GM18505 (cell line): ENCODE data around the gene PCLAF.

ENCODE experiments used
- ATAC-seq: cut with Tn5 transposase; IDR thresholded peaks from one replicate; pipeline ENCODE4 v1.9.1; 2021; ENCODE audit not compliant: unreplicated experiment
- POLR2A ChIP-seq: IDR thresholded peaks from 4 replicates; pipeline ENCODE4 v1.6.1; 2011; ENCODE audit warnings: borderline replicate concordance; ENCODE audit not compliant: insufficient read depth, insufficient read length; ENCODE audit errors: extremely low read depth

Gene PCLAF

DNA sequence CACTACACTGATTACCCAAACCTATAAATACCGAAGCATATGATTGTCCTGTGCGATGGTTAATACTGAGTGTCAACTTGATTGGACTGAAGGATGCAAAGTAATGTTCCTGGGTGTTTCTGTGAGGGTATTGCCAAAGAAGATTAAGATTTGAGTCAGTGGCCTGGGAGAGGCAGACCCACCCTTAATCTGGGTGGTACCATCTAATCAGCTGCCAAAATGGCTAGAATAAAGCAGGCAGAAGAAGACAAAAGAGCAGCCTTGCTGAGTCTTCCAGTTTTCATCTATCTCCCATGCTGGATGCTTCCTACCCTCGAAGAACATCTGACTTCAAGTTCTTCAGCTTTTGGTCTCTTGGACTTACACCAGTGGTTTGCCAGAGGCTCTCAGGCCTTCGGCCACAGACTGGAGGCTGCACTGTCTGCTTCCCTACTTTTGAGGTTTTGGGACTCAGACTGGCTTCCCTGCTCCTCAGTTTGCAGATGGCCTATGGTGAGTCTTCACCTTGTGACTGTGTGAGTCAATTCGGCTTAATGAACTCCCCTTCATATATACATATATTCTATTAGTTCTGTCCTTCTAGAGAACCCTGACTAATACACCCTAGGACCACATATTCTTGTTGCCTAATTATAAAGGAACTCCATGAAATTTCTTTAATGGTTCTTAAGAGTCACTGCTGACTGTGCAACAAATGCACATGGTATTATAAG is 56.9 kb downstream of the PCLAF start:
- ATAC-seq: no peak
- TF ChIP-seq POLR2A: no peak

DNA sequence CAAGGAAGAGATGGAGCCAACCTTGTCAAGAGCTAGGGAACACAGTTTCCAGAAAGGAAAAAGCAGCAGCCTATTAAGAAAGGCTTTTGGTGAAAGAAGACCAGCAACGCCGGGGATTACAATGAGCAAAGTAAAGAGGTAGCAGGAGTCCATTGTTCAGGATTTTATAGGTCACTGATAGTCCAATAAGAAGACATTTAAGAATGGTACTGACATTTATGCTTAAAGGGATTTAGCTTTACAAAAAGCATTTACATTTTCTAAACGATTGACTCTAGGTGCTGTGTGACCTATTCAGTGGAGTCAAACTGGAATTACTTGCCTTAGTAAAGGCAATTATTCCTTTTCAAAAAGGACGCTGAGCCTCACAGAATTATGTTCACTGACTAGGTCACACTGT is 66.0 kb downstream of the PCLAF start:
- no peak for TF ChIP-seq POLR2A
- no peak for ATAC-seq

DNA sequence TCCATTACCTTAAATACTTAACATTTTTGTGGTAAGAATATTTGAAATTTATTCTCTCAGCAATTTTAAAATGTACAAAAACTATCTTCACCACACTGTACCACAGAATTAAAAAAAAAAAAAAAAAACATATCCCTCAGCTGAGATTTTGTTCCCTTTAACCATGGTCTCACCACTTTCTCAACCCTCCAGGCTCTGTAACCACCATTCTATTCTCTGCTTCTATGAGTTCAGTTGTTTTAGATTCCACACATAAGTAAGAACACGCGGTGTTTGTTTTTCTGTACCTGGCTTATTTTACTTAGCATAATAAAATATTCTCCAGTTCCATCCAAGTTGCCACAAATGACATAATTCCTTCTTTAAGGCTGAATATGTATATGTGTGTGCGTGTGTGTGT is 66.8 kb downstream of the PCLAF start:
- ATAC-seq: no peak
- no peak for TF ChIP-seq POLR2A
